CMK (cell line): Measurements from ENCODE around the gene PPP1R2.
"Not testable (repeated sequence)": the region's sequence is repeated elsewhere in the genome, so short reads cannot be mapped to it uniquely, and the experiment has no call there.

Experiments
- DNase-seq: peaks from one replicate; pipeline ENCODE4 v3.0.0-alpha.2; 2010; ENCODE audit warnings: low read depth

PPP1R2 gene

DNA sequence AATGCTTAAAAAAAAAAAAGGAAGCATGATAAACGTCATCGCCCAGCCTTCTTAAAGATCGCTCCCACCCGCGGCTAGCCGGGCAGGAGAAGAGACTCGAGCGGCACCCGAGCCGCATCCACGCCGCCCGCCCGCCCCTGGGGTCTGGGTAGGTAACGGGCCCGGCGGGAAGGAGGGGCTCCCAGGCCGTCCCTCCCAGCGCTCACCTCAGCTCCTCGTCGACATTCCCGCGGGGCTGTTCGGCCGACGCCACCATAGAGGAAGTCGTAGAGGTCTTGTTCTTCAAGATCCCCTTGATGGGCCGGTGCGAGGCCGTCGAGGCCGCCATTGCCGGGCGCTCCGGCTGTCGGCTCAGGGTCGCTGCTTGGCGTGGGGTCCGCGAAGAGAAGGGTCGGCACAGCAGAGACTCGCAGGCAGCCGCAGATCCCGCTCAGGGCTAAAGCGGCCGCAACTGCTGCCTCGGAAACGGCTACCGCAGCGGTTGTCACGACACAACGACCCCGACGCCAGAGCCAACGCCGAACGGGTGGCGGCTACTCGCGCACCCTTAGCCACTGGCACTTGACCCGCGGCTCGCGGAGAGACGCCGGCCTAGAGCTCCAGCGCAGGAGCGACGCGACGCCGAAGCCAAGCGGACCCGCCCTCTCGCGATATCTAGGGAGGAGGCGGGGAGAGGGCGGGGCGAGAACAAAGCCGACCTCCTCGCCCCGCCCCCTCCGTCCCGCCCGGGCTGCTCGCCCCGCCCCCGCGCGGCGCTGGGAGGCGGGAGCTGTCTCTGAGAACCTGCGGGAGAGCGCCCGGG lies at the start of gene PPP1R2:
Gene PPP1R2, minus strand, starts transcription at position 628 of the 802 bp plus-strand sequence. Its CDS starts 300 bp downstream, at position 328.
- DNase-seq = peak; percentile 57

DNA sequence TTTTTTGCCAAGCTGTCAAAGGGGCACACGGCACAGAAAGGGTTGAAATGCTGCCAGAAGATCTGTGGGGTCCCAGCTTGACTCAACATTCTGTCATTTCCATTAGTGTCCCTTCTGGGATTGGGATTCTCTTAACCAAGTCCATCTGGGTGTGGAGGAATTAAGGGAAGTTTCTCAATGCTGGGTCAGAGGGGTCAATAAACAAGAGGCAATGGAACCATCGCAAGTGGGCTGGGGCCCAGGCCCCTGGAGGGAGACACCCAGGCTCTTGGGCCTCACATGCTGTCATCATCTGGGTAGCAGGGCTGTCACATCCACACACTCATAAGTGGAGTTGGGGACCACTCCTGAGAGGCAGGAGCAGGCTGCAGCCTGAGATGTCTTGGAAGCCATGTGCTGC lies 48.7 kb upstream of the PPP1R2 start:
- DNase-seq = no peak

DNA sequence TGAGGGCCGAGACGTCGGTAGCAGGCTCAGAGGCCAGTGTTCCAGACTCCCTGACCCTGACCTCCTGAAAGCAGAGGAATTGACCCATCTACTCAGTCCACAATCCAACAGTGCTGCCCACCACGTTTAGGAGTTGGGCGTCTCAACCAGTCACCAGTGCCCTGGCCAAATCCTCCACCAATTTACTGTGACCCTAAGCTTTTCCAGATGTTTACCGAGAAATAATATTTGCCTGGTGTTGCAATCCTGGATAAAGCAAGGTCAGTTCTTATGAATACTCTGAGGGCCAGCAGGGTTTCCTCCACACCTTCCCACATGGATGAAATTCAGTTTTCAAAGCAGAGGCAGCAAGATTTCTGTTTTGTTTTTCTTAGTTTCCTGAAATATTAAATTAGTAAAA lies 48.1 kb upstream of the PPP1R2 start:
- no peak for DNase-seq

DNA sequence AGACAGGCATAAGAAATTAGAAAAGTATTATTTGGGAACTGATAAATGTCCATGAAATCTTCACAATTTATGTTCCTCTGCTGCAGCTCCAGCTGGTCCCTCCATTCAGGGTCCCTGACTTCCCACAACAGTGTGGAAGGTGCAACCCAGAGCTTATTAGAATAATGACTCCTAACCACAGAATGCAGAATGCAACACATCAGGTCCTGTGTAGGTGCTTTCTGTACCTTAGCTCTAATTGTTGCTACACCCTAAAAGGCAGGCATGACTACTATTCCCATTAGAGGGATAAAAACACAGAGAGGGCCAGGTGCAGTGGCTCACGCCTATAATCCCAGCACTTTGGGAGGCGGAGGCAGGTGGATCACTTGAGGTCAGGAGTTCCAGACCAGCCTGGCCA lies 47.3 kb upstream of the PPP1R2 start:
- not testable (repeated sequence) for DNase-seq

DNA sequence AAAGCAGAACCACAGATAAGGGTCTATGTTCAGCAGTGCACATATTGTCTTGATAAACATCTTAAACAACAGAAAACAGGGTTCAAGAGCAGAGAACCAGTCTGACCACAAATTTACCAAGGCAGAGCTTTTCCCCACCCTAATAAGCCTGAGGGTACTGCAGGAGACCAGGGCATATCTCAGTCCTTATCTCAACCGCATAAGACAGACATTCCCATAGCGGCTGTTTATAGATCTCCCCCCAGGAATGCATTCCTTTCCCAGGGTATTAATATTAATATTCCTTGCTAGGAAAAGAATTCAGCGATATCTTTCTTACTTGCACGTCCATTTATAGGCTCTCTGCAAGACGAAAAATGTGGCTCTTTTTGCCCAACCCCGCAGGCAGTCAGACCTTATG lies 46.7 kb upstream of the PPP1R2 start:
- DNase-seq = not testable (repeated sequence)

DNA sequence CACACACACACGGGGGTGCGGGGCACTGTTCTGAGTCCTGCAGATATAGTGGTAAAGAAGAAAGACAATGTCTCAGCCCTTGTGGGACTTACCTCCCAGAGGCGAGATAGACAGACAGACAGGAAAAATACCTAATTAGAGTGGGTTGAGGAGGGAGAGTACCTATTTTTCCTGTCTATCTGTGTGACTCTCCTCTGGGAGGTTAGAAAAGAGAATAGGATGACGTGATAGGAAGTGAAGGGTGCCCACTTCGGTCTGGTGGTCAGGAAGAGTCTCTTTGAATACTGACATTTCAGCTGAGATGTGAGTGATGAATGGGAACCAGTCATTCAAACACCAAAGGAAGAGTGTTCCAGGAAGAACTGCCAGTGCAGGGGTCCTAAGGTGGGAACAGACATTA lies 44.7 kb upstream of the PPP1R2 start:
- no peak for DNase-seq

DNA sequence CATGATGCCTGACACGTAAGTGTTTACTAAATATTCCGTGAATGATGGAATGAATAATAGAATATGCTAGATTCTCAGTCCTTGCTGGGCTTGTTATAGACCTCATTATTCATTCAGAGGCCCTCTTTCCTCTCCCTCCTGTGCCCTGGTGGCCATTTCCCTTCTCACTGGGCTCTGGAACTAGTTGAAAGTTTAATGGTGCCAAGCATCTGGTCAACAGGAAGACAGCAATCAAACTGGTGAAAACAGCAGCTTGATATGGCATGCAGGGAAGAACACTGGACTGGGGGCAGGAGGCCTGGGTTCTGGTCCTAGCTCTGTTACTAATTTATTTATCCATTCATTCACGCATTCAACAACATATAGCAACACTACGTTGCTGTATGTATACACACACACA lies 44.3 kb upstream of the PPP1R2 start:
- no peak for DNase-seq

DNA sequence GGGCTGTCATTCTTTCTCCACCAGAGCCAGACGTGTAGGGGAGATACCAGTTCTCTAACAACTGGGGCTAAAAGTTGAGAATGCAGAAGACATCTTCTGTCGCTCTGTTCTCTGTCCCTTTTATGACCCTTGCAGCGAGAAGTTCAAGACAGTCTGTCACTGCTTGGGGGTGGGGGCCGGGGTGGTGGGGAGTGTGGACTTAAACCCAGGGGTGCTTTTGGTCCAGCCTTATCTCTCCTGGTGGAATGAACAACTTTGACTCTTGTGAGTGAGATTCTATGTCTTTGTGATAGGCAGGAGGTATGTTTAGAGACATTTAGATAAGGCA lies 41.4 kb upstream of the PPP1R2 start:
- DNase-seq = no peak

DNA sequence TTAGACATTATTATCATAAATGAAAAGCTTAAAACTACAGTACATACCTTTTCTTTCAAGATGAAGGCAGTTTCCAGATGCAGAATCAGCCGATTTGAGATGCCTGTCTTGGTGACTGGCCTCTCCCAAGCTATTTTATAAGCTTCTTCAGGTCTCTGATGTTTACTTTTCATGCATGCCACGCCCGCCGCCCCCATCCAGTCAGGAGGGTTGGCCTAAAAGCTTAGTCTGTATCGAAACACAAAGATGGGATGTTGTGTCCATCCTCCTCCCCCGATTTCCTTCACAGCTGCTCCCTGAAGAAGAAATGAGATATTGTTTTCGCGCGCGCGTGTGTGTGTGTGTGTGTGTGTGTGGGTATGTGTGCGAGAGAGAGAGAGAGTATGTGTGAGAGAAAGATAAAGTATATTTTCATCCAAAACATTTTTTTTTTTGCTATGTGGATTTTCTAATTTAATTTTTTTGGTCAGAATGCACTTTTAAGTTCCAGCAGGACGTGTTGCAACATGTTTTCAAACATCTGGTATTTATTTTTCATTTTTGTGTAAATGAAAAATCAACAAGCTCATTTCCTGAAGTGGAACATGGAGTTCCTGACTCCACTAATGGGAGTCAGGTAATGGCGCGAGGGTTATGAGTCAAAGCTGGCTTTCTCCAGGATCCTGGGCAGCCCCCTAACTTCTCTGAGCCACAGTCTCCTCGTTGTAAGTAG lies 40.9 kb upstream of the PPP1R2 start, which contains the start of gene APOD:
Gene APOD, minus strand, starts transcription at position 110 of the 712 bp plus-strand sequence. CDS start 4,479 bp downstream, outside the sequence.
- no peak for DNase-seq

DNA sequence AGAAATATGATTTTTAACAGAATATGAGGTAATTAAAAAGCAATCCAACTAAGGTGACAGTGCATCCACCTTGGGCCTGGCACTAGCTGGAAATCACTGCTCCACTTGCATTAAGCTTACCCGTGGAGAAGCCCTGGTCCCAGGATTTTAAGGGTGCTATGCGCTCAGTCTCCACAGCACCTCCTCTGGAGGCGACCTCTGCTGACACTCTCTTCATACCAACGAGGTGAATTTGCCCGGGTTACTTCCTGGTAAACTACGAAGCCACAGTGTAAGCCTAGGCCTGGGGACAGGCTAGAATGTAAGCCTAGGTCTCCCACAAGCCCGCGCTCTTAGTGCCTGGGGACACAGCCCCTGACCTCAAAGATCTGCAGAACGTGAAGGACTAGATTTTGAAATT lies 39.8 kb upstream of the PPP1R2 start:
- DNase-seq = no peak

DNA sequence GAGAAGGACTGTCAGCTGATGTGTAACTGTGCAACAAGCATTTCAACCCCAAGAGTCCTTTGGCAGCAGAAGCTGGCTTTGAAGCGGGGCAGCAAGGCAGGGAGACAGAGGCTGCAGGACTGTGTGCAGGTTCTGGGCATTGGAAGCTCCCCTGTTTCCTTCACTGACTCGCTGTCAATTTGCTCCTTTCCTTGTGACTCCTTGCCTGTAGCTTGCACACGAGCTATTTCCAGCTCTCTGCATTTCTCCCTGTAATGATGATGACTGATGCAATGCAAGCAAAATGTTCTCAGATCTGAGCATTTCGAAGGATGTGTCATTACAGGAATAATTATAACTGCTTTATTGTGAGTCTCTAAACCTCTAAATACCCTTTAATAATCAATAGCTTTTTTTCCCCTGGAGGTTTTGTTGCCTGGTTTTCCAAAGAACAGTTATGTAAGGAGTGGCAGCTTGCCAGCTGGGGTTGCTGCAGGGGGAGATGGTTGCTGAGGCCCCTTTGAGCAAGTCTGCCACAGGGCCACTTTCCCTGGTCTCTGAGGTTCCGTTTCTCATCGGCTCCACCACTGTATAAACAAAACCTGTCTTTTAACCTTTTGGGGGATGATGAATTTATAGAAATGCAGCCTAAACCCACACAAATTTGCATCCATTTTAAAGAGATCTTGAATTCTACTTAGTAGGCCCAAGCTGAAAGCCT lies 37.8 kb upstream of the PPP1R2 start:
- no peak for DNase-seq

DNA sequence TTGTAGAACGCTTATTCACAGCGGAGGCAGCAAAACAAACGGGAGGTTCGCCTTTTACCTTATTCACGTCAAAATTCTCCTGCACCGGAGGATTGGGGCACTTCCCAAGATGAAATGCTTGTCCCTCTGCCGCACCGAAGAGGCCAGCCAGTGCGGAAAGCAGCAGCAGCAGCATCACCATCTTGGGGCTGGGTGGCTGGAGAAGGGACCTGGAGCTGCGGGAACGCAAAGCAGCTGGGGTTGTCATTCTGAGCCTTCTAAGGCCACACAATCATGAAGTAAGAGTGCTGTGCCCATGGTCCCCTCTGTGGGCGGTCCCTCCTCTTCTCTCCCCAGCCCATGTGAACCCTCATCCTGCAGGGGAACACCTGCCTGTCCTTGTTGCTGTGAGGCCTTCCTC lies 36.2 kb upstream of the PPP1R2 start:
- no peak for DNase-seq

DNA sequence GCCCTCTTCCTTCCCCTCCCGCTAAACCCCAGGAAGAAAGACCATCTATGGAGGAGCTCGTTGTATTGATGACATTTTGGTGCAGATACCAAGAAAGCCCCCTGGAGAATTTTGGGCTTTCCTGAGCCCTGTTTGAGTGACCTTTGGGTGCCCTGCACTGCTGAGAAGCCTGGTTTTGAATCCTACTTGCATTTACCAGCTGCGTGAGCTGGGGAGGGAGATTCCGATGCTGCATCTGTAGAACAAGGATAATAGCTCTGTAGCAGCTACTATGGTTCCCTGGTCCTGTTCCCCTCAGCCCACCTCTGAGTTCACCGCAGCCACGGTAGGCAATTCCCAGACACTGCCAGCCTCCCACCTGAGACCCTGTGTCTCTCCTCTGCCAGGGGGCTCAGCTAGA lies 35.4 kb upstream of the PPP1R2 start:
- no peak for DNase-seq

DNA sequence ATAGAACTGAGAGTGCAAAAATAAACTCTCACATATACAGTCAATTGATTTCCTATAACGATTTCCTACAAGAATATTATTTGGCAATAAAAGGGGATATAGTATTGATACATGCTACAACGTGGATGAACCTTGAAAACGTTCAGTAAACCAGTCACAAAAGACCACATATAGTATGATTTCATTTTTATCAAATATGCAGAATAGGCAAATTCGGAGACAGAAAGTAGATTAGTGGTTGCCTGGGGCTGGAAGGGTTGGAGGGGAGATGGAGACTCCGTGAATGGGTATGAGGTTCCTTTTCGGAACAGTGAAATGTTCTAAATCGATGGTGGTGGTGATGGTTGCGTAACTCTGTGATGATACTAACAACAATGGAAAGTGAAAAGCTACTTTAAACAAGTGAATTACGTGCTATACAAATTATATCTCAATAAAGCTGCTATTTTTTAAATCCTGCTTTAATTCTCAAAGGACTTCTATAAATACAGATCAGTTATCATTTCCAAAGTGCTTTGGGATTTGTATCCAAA lies 34.6 kb upstream of the PPP1R2 start:
- no peak for DNase-seq

DNA sequence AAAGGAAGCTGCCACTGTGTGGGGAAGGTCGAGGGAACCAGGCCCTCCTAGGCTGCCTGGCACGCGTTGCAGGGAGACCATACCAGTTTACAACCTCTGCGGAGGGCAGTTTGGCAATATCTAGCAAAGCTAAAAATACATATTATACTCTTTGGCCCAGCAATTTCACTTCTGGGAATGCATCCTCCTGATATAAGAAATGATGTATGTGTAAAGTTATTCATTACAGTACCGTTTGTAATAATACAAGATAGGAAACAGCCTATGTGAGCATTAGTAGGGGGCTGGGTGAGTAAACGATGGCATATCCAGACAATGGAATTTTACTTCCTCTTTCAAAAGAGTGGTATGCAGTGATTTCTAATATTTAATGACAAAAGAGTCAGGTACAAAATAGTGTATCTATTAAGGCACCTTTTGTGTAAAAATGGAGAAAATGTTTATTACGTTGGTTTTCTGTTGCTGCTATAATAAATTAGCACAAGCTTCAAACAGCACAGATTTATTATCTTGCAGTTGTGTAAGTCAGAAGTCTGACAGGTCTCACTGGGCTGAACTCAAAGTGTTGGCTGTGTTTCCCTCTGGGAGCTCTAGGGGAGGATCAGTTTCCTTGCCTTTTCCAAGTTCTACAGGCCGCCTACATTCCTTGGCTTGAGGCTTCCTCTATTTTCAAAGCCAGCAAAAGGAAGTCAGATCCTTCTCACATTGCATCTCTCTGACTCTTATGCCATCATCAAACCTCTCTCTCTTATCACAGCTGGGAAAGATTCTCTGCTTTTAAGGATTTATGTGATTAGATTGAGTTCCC lies 31.6 kb upstream of the PPP1R2 start:
- DNase-seq = no peak

DNA sequence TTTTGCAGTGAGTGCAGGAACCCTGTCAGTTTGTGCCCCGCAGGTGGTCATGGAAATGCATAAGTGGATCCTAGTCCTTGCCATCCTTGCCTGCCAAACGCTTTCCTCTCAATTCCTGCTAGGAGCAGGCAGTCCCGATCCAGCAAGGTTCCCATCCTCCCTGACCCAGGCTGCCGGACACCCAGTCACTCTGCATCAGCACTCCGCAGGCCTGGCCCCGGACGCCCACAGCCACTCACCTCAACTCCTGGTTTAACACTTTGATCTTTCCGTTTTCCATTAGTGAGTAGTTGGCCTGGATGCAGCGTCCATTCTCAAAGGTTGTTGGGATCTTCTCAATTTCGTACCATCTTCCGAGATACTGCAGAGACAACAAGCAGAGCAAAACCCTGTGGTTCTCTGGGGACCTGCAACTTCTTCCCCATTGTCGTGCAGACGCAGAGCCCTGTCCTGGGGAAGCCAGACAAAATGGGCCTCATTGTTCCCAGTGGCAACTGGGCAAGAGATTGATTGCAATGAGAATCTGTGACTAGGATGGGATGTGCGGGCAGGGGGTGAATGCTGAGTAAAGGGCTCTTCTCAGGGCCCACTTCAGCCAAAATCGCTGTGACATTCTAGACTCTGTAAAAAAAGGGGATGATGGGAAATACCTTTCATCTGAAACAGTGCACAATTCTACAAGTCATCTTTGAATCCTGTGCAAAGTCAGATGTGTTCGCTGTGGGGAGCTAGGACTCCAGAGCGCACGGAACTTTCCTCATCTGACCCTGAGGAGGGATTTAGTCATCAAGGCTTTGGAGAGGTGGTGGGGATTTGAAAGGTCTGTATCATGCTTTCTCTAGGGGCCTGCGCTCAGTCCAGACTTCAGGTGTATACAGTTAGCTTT lies 30.7 kb upstream of the PPP1R2 start:
- no peak for DNase-seq

DNA sequence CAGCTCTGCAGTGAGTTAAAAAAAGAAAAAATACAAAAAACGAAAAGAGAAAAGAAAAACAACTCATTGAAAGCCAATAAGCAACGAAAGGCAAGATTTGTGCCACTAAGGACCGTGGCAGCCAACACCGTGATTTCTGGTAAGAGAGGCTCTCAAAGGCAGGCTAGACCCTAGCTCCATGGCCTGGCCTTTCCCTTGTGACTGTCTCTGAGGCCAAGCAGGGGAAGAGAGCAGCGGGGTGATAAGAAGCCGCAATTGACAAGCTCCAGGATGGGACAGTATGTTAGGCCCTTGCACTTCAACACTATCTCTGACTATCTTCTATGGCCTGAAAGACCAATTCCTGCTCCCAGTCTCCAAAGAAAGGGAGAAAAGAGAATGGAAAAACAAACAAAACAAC lies 28.2 kb upstream of the PPP1R2 start:
- DNase-seq = no peak

DNA sequence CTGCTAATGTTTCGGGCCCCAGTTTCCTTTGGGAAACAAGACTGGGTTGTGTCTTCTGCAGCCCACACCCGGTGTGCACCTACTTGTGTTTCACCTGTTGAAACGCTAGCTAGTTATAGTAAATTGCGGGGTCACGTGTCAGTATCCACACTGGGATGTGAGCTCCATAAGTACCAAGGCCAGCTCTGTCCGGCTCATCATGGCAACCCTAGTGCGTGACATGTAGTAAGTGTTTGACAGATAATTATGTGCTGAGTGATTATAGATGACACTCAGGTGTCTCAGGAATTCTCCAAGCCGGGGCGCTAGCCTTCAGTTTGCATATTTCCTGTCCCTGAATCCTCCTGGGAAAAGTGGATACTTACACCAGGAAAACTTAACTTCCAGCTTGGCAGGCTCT lies 27.8 kb upstream of the PPP1R2 start:
- no peak for DNase-seq

DNA sequence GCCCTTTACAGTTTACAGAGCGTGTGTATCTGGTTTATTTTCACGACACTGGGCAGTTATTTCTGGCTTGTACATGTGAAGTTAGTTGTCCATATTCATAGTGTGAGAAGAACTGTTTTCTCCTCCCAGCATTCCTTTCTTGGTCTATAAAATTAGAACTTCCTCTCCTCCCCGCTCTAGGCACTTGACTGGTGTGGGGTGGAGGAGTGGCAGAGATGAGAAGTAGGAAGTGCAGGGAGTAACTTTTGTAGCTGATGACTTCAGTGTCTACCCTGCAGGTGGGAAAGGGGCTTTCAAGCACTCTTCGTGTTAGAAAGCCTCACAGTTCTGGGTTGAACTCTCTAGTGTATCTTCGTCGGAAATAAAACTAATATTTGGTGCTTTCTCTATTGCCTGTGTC lies 27.2 kb upstream of the PPP1R2 start:
- DNase-seq = no peak

DNA sequence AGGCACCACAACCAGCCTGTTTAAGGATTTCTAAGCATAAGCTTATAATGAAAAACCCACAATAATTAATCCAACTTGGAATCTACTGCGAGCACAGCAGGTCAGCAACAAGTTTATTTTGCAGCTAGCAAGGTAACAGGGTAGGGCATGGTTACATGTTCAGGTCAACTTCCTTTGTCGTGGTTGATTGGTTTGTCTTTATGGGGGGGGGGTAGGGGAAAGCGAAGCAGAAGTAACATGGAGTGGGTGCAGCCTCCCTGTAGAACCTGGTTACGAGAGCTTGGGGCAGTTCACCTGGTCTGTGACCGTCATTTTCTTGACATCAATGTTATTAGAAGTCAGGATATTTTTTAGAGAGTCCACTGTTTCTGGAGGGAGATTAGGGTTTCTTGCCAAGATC lies 25.5 kb upstream of the PPP1R2 start:
- no peak for DNase-seq

DNA sequence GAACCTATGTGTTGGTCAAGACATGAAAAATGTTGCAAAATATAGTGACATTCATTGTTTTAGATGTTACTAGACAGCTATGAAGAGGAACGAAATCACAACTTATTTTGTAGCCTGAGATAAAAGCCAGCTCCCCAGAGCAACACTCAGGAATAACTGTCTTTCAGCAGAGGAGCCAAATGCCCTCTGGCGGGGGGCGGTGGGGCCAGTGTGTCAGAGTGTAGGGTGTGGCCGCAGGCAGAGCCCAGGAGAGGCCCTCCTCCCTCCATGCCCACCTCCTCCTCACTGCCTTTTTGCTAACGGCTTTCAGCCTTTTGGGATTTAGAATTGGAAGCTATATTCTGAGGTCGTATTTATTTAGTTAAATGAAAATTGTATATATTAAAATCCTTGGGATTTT lies 23.7 kb upstream of the PPP1R2 start:
- DNase-seq = no peak
